OCI-LY7 (cell line): ENCODE measurements around the gene TNFRSF8.

Experiments
- EZH2phosphoT487 ChIP-seq: fragments of 200-600 bp; sonication (generic); IDR thresholded peaks from 2 replicates; pipeline ENCODE4 v1.6.1; 2018; ENCODE audit warnings: low read depth, borderline replicate concordance, mild to moderate bottlenecking, mixed run types, antibody characterized with exemption, low read length, moderate library complexity, mixed read lengths
- TF ChIP-seq, protein P1 (sequence below): fragments of 200-600 bp; sonication (generic); conservative IDR thresholded peaks from 2 replicates; pipeline ENCODE4 v1.5.1; 2014; ENCODE audit warnings: mild to moderate bottlenecking, antibody characterized with exemption, low read length, moderate library complexity, mixed read lengths

- TF ChIP-seq, protein P1, sequence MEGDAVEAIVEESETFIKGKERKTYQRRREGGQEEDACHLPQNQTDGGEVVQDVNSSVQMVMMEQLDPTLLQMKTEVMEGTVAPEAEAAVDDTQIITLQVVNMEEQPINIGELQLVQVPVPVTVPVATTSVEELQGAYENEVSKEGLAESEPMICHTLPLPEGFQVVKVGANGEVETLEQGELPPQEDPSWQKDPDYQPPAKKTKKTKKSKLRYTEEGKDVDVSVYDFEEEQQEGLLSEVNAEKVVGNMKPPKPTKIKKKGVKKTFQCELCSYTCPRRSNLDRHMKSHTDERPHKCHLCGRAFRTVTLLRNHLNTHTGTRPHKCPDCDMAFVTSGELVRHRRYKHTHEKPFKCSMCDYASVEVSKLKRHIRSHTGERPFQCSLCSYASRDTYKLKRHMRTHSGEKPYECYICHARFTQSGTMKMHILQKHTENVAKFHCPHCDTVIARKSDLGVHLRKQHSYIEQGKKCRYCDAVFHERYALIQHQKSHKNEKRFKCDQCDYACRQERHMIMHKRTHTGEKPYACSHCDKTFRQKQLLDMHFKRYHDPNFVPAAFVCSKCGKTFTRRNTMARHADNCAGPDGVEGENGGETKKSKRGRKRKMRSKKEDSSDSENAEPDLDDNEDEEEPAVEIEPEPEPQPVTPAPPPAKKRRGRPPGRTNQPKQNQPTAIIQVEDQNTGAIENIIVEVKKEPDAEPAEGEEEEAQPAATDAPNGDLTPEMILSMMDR = no peak
- TF ChIP-seq EZH2phosphoT487 = no peak
Observed at GRCh38 chr1:12052997-12053686, 10.0 kb upstream of the TNFRSF8 start.
